ENCODE data around the gene SPATA32. TPM values are rescaled to one million over a fixed set of nuclear protein-coding genes. Genes with fewer than 3 reads are reported as not detected.
A peak's percentile ranks its signal among the peaks of the same experiment; 100 is the strongest.

SPATA32 gene
- total and polyA plus RNA-seq, 2 donors from 2014 or later: not detected

GRCh38 chr17:45246338-45246737 lies 15.6 kb downstream of the SPATA32 start:
- DNase-seq (no peak), FAIRE-seq (no peak)
- no peaks in the 10 kb centered on the region for H3K27me3 ChIP-seq (ENCODE audit: control insufficient read depth, insufficient read depth, low read length)
- intact Hi-C loops (cut with DNase I): no loop called here
- no peak for TF ChIP-seq CTCF (IDR thresholded peaks at IDR 0.05; ENCODE audit: borderline replicate concordance, extremely low read depth, insufficient read depth)
- H3K4me3 ChIP-seq (ENCODE audit: low read length in 3 of 3): no peak overlapping the region
- H3K4me1 ChIP-seq (ENCODE audit: control insufficient read depth in 2 of 3, insufficient read depth in 2 of 3, low read depth in 1 of 3, low read length in 3 of 3): peaks cover 0 to 10% (median 0%) of the 10 kb centered on the region in 3 donors
- no peak overlapping the region for H3K9ac ChIP-seq (ENCODE audit: low read length in 3 of 3)
- no peaks in the 10 kb centered on the region for H3K9me3 ChIP-seq (ENCODE audit: control insufficient read depth in 2 of 3, insufficient read depth in 1 of 3, low read length in 3 of 3)
- no peaks in the 10 kb centered on the region for H3K36me3 ChIP-seq (ENCODE audit: control insufficient read depth in 2 of 3, insufficient read depth in 3 of 3, low read length in 3 of 3)
- H3K27ac ChIP-seq (ENCODE audit: low read depth in 2 of 2, low read length in 2 of 2): no peak overlapping the region

- no peaks in the 10 kb centered on the region for H3K27me3 ChIP-seq (ENCODE audit: control insufficient read depth, insufficient read depth, low read length)
- FAIRE-seq (no peak), DNase-seq (peak in 1 of 5 donors; percentile 50)
- H3K9me3 ChIP-seq (ENCODE audit: control insufficient read depth in 2 of 3, insufficient read depth in 1 of 3, low read length in 3 of 3): no peaks in the 10 kb centered on the region
- H3K36me3 ChIP-seq (ENCODE audit: control insufficient read depth in 2 of 3, insufficient read depth in 3 of 3, low read length in 3 of 3): no peaks in the 10 kb centered on the region
- peaks cover 0 to 13% (median 0%) of the 10 kb centered on the region in 3 donors for H3K4me1 ChIP-seq (ENCODE audit: control insufficient read depth in 2 of 3, insufficient read depth in 2 of 3, low read depth in 1 of 3, low read length in 3 of 3)
- H3K27ac ChIP-seq (ENCODE audit: low read depth in 2 of 2, low read length in 2 of 2): no peak overlapping the region
- no peak for TF ChIP-seq CTCF (IDR thresholded peaks at IDR 0.05; ENCODE audit: borderline replicate concordance, extremely low read depth, insufficient read depth)
- H3K9ac ChIP-seq (ENCODE audit: low read length in 3 of 3): no peak overlapping the region
- intact Hi-C loops (cut with DNase I): no loop called here
- H3K4me3 ChIP-seq (ENCODE audit: low read length in 3 of 3): no peak overlapping the region
These were observed 16.9 kb downstream of the SPATA32 start for GRCh38 chr17:45244725-45245656.

- no peak for TF ChIP-seq CTCF (IDR thresholded peaks at IDR 0.05; ENCODE audit: borderline replicate concordance, extremely low read depth, insufficient read depth)
- Histone ChIP-seq H3K9ac (ENCODE audit: low read length in 3 of 3) (no peak overlapping the region), H3K4me3 (ENCODE audit: low read length in 3 of 3) (no peak overlapping the region), H3K9me3 (ENCODE audit: control insufficient read depth in 2 of 3, insufficient read depth in 1 of 3, low read length in 3 of 3) (no peaks in the 10 kb centered on the region), H3K27me3 (ENCODE audit: control insufficient read depth, insufficient read depth, low read length) (no peaks in the 10 kb centered on the region), H3K27ac (ENCODE audit: low read depth in 2 of 2, low read length in 2 of 2) (no peak overlapping the region), H3K36me3 (ENCODE audit: control insufficient read depth in 2 of 3, insufficient read depth in 3 of 3, low read length in 3 of 3) (no peaks in the 10 kb centered on the region), H3K4me1 (ENCODE audit: control insufficient read depth in 2 of 3, insufficient read depth in 2 of 3, low read depth in 1 of 3, low read length in 3 of 3) (peaks cover 0 to 13% (median 0%) of the 10 kb centered on the region in 3 donors)
- FAIRE-seq (no peak), DNase-seq (peak in 4 of 5 donors; percentile 85 to 91 (median 86))
- intact Hi-C loops (cut with DNase I): no loop called here
These were observed 18.1 kb downstream of the SPATA32 start for GRCh38 chr17:45243750-45244149.
